Measurements from ENCODE around the gene VMP1.
A peak's percentile ranks its signal among the peaks of the same experiment; 100 is the strongest.

Gene VMP1

GRCh38 chr17:59786536-59787319 lies 79.3 kb downstream of the VMP1 start (continued):
- TF ChIP-seq ZNF280C (tag by site-specific recombination; IDR thresholded peaks at IDR 0.05) (no peak), ZNF114 (tag by site-specific recombination; IDR thresholded peaks at IDR 0.05) (no peak), GLIS2 (tag by site-specific recombination; IDR thresholded peaks at IDR 0.05) (no peak), ZNF112 (tag by site-specific recombination; IDR thresholded peaks at IDR 0.05) (no peak), ZNF555 (tag by site-specific recombination; conservative IDR thresholded peaks at IDR 0.05) (no peak), ZNF221 (tag by site-specific recombination; IDR thresholded peaks at IDR 0.05; ENCODE audit: borderline replicate concordance) (no peak), ZNF23 (tag by site-specific recombination; IDR thresholded peaks at IDR 0.05; ENCODE audit: borderline replicate concordance) (no peak), ZNF416 (tag by site-specific recombination; IDR thresholded peaks at IDR 0.05) (no peak), ZNF354C (tag by site-specific recombination; IDR thresholded peaks at IDR 0.05; ENCODE audit: borderline replicate concordance, low read depth) (no peak), ZNF561 (tag by site-specific recombination; IDR thresholded peaks at IDR 0.05; ENCODE audit: borderline replicate concordance) (peak; percentile 59), ZNF621 (tag by site-specific recombination; IDR thresholded peaks at IDR 0.05) (no peak), ZNF311 (tag by site-specific recombination; IDR thresholded peaks at IDR 0.05; ENCODE audit: borderline replicate concordance) (no peak), KLF9 (tag by site-specific recombination; IDR thresholded peaks at IDR 0.05; ENCODE audit: low read depth) (no peak), OVOL3 (tag by site-specific recombination; IDR thresholded peaks at IDR 0.05) (peak; percentile 21), ZNF529 (tag by site-specific recombination; IDR thresholded peaks at IDR 0.05; ENCODE audit: insufficient replicate concordance) (no peak), ZNF302 (tag by site-specific recombination; IDR thresholded peaks at IDR 0.05; ENCODE audit: low read depth) (no peak), ZNF623 (tag by site-specific recombination; IDR thresholded peaks at IDR 0.05) (no peak), KLF10 (tag by site-specific recombination; IDR thresholded peaks at IDR 0.05) (peak; percentile 77; the same call in 1 of the 2 replicates), ZNF292 (tag by site-specific recombination; IDR thresholded peaks at IDR 0.05; ENCODE audit: borderline replicate concordance, low read depth) (no peak), SCRT1 (tag by site-specific recombination; IDR thresholded peaks at IDR 0.05; ENCODE audit: borderline replicate concordance) (peak; percentile 51; the same call in 1 of the 2 replicates), ZBTB21 (tag by site-specific recombination; IDR thresholded peaks at IDR 0.05) (peak; percentile 89)
- TF ChIP-seq, protein P1, sequence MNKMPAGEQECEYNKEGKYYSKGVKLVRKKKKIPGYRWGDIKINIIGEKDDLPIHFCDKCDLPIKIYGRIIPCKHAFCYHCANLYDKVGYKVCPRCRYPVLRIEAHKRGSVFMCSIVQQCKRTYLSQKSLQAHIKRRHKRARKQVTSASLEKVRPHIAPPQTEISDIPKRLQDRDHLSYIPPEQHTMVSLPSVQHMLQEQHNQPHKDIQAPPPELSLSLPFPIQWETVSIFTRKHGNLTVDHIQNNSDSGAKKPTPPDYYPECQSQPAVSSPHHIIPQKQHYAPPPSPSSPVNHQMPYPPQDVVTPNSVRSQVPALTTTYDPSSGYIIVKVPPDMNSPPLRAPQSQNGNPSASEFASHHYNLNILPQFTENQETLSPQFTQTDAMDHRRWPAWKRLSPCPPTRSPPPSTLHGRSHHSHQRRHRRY (tag by site-specific recombination; IDR thresholded peaks at IDR 0.05) = no peak
- TF ChIP-seq, protein P2, sequence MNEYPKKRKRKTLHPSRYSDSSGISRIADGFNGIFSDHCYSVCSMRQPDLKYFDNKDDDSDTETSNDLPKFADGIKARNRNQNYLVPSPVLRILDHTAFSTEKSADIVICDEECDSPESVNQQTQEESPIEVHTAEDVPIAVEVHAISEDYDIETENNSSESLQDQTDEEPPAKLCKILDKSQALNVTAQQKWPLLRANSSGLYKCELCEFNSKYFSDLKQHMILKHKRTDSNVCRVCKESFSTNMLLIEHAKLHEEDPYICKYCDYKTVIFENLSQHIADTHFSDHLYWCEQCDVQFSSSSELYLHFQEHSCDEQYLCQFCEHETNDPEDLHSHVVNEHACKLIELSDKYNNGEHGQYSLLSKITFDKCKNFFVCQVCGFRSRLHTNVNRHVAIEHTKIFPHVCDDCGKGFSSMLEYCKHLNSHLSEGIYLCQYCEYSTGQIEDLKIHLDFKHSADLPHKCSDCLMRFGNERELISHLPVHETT (tag by site-specific recombination; IDR thresholded peaks at IDR 0.05) = no peak; the same call in none of the 2 replicates
- TF ChIP-seq, protein P3, sequence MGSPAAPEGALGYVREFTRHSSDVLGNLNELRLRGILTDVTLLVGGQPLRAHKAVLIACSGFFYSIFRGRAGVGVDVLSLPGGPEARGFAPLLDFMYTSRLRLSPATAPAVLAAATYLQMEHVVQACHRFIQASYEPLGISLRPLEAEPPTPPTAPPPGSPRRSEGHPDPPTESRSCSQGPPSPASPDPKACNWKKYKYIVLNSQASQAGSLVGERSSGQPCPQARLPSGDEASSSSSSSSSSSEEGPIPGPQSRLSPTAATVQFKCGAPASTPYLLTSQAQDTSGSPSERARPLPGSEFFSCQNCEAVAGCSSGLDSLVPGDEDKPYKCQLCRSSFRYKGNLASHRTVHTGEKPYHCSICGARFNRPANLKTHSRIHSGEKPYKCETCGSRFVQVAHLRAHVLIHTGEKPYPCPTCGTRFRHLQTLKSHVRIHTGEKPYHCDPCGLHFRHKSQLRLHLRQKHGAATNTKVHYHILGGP (tag by site-specific recombination; IDR thresholded peaks at IDR 0.05) = peak; percentile 50; the same call in 1 of the 2 replicates
- TF ChIP-seq, protein P4, sequence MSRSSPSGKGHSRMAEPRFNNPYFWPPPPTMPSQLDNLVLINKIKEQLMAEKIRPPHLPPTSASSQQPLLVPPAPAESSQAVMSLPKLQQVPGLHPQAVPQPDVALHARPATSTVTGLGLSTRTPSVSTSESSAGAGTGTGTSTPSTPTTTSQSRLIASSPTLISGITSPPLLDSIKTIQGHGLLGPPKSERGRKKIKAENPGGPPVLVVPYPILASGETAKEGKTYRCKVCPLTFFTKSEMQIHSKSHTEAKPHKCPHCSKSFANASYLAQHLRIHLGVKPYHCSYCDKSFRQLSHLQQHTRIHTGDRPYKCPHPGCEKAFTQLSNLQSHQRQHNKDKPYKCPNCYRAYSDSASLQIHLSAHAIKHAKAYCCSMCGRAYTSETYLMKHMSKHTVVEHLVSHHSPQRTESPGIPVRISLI (tag by site-specific recombination; IDR thresholded peaks at IDR 0.05) = no peak
- TF ChIP-seq, protein P5, sequence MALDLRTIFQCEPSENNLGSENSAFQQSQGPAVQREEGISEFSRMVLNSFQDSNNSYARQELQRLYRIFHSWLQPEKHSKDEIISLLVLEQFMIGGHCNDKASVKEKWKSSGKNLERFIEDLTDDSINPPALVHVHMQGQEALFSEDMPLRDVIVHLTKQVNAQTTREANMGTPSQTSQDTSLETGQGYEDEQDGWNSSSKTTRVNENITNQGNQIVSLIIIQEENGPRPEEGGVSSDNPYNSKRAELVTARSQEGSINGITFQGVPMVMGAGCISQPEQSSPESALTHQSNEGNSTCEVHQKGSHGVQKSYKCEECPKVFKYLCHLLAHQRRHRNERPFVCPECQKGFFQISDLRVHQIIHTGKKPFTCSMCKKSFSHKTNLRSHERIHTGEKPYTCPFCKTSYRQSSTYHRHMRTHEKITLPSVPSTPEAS (tag by site-specific recombination; IDR thresholded peaks at IDR 0.05) = no peak
- TF ChIP-seq, protein P6, sequence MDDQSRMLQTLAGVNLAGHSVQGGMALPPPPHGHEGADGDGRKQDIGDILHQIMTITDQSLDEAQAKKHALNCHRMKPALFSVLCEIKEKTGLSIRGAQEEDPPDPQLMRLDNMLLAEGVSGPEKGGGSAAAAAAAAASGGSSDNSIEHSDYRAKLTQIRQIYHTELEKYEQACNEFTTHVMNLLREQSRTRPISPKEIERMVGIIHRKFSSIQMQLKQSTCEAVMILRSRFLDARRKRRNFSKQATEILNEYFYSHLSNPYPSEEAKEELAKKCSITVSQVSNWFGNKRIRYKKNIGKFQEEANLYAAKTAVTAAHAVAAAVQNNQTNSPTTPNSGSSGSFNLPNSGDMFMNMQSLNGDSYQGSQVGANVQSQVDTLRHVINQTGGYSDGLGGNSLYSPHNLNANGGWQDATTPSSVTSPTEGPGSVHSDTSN (CRISPR knock-in tag; IDR thresholded peaks at IDR 0.05) = no peak
- TF ChIP-seq, protein P7, sequence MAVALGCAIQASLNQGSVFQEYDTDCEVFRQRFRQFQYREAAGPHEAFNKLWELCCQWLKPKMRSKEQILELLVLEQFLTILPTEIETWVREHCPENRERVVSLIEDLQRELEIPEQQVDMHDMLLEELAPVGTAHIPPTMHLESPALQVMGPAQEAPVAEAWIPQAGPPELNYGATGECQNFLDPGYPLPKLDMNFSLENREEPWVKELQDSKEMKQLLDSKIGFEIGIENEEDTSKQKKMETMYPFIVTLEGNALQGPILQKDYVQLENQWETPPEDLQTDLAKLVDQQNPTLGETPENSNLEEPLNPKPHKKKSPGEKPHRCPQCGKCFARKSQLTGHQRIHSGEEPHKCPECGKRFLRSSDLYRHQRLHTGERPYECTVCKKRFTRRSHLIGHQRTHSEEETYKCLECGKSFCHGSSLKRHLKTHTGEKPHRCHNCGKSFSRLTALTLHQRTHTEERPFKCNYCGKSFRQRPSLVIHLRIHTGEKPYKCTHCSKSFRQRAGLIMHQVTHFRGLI (tag by site-specific recombination; IDR thresholded peaks at IDR 0.05) = no peak; the same call in 1 of the 2 replicates
